Left colon (tissue), 2 donors: ENCODE measurements around the gene EYS. TPM values are rescaled to one million over a fixed set of nuclear protein-coding genes. Genes with fewer than 3 reads are reported as not detected.
"Not testable (repeated sequence)": the region's sequence is repeated elsewhere in the genome, so short reads cannot be mapped to it uniquely, and the experiment has no call there.

Source experiments
- ATAC-seq: fragments of 200-7000 bp; cut with Tn5 transposase; one replicate; pipeline ENCODE4 v1.9.1; 2020; ENCODE audit warnings: mild to moderate bottlenecking, moderate library complexity
- DNase-seq, 2 donors: peaks; one replicate each; pipeline ENCODE4 v3.0.0-alpha.2; 2020
- intact Hi-C, 2 donors: fragments of 100-400 bp; cut with DNase I in 1 of 2; cut with micrococcal nuclease in 1 of 2; formaldehyde crosslinking; loops; one replicate each; pipeline versions ENCODE4 v1.11.2 to v1.14.0; 2022; cut with DNase I, micrococcal nuclease
- total RNA-seq, 2 donors: library from RNA; stranded (reverse); fragmentation: NEBNext Ultra II Directional; extraction: Animal tissue kit (Norgen Biotek cat#: 25700); gene quantifications; one replicate each; pipeline ENCODE4 v1.2.1, GENCODE V29; 2021
- donor health status: DM: no; HTN: no; CAD: no.
- donor health status: DM: yes; HTN: yes; CAD: no.

Gene EYS
- total RNA-seq, 2 donors from 2014 or later, result 0.59 to 1.3 TPM

- intact Hi-C loops, result no loop called here
- ATAC-seq (peak; percentile 83), DNase-seq (peak; percentile 23 to 50)
These were observed 68.8 kb downstream of the EYS start for GRCh38 chr6:65638047-65638831.

GRCh38 chr6:65637289-65638046, 69.6 kb downstream of the EYS start:
- ATAC-seq (no peak), DNase-seq (no peak)
- intact Hi-C loops, result no loop called here

GRCh38 chr6:65633501-65633900, 73.5 kb downstream of the EYS start:
- ATAC-seq (no peak), DNase-seq (no peak)
- intact Hi-C loops, result no loop called here

- intact Hi-C loops, result no loop called here
- DNase-seq, result no peak
- ATAC-seq, result no peak
These were observed 75.3 kb downstream of the EYS start for GRCh38 chr6:65631711-65632110.

- DNase-seq, ATAC-seq, intact Hi-C loops: not testable (repeated sequence)
These were observed 79.5 kb downstream of the EYS start for GRCh38 chr6:65627434-65627999.

GRCh38 chr6:65627015-65627414, 80.0 kb downstream of the EYS start:
- ATAC-seq, result no peak
- DNase-seq, result no peak
- intact Hi-C loops, result no loop called here

GRCh38 chr6:65623566-65623965, 83.5 kb downstream of the EYS start:
- intact Hi-C loops, result no loop called here
- DNase-seq (no peak), ATAC-seq (no peak)

- intact Hi-C loops, result no loop called here
- no peak for DNase-seq
- ATAC-seq, result no peak
These were observed 96.3 kb downstream of the EYS start for GRCh38 chr6:65610746-65611145.

- intact Hi-C loops, result no loop called here
- ATAC-seq (no peak), DNase-seq (no peak)
These were observed 111.5 kb downstream of the EYS start for GRCh38 chr6:65595540-65595939.

- intact Hi-C loops, result no loop called here
- ATAC-seq (no peak), DNase-seq (no peak)
These were observed 136.7 kb downstream of the EYS start for GRCh38 chr6:65570340-65570739.

GRCh38 chr6:65569505-65569904, 137.5 kb downstream of the EYS start:
- ATAC-seq (no peak), DNase-seq (no peak)
- intact Hi-C loops, result no loop called here

GRCh38 chr6:65569056-65569455, 138.0 kb downstream of the EYS start:
- intact Hi-C loops, ATAC-seq: not testable (repeated sequence)

GRCh38 chr6:65566117-65566516, 140.9 kb downstream of the EYS start:
- ATAC-seq, result no peak
- no peak for DNase-seq
- intact Hi-C loops, result no loop called here

More at GRCh38 chr6:65569056-65569455, 138.0 kb downstream of the EYS start:
- DNase-seq, result not testable (repeated sequence)

GRCh38 chr6:65558071-65558470, 149.0 kb downstream of the EYS start:
- intact Hi-C loops, result no loop called here
- ATAC-seq, result no peak
- DNase-seq, result no peak

- intact Hi-C loops, result no loop called here
- DNase-seq, result no peak
- ATAC-seq, result no peak
These were observed 149.8 kb downstream of the EYS start for GRCh38 chr6:65557224-65557623.

- ATAC-seq, result no peak
- DNase-seq, result no peak
These were observed 160.1 kb downstream of the EYS start for GRCh38 chr6:65546894-65547293.

GRCh38 chr6:65545920-65546319, 161.1 kb downstream of the EYS start:
- DNase-seq (no peak), ATAC-seq (no peak)
- intact Hi-C loops, result no loop called here

More at GRCh38 chr6:65546894-65547293, 160.1 kb downstream of the EYS start:
- intact Hi-C loops, result no loop called here

- DNase-seq, result no peak
- no peak for ATAC-seq
- intact Hi-C loops, result no loop called here
These were observed 168.4 kb downstream of the EYS start for GRCh38 chr6:65538644-65539043.

GRCh38 chr6:65537600-65537999, 169.4 kb downstream of the EYS start:
- DNase-seq, result no peak
- no peak for ATAC-seq
- intact Hi-C loops, result no loop called here

GRCh38 chr6:65531533-65531932, 175.5 kb downstream of the EYS start:
- intact Hi-C loops, result no loop called here
- no peak for ATAC-seq
- DNase-seq, result no peak
